ENCODE measurements around the gene TBCD.

TBCD gene

GRCh38 chr17:82791532-82791931 lies 39.7 kb downstream of the TBCD start:
- no peak for TF ChIP-seq CTCF (IDR thresholded peaks at IDR 0.05; ENCODE audit: borderline replicate concordance, control extremely low read depth, extremely low read depth, insufficient read depth, missing control alignments)
- DNase-seq (ENCODE audit: low spot score) = no peak
- in situ Hi-C loops (cut with MboI; ENCODE audit: low sequenced_read_pairs, unreplicated experiment) = no loop called here

GRCh38 chr17:82793974-82794630 lies 42.2 kb downstream of the TBCD start:
- no peak for DNase-seq (ENCODE audit: low spot score)
- TF ChIP-seq CTCF (IDR thresholded peaks at IDR 0.05; ENCODE audit: borderline replicate concordance, control extremely low read depth, extremely low read depth, insufficient read depth, missing control alignments) = no peak
- in situ Hi-C loops (cut with MboI; ENCODE audit: low sequenced_read_pairs, unreplicated experiment) = no loop called here

GRCh38 chr17:82794781-82795482 lies 43.1 kb downstream of the TBCD start:
- in situ Hi-C loops (cut with MboI; ENCODE audit: low sequenced_read_pairs, unreplicated experiment) = no loop called here
- no peak for DNase-seq (ENCODE audit: low spot score)
- no peak for TF ChIP-seq CTCF (IDR thresholded peaks at IDR 0.05; ENCODE audit: borderline replicate concordance, control extremely low read depth, extremely low read depth, insufficient read depth, missing control alignments)

GRCh38 chr17:82795615-82796014 lies 43.8 kb downstream of the TBCD start:
- TF ChIP-seq CTCF (IDR thresholded peaks at IDR 0.05; ENCODE audit: borderline replicate concordance, control extremely low read depth, extremely low read depth, insufficient read depth, missing control alignments) = no peak
- in situ Hi-C loops (cut with MboI; ENCODE audit: low sequenced_read_pairs, unreplicated experiment) = no loop called here
- no peak for DNase-seq (ENCODE audit: low spot score)

GRCh38 chr17:82797061-82797460 lies 45.2 kb downstream of the TBCD start:
- TF ChIP-seq CTCF (IDR thresholded peaks at IDR 0.05; ENCODE audit: borderline replicate concordance, control extremely low read depth, extremely low read depth, insufficient read depth, missing control alignments) = no peak
- DNase-seq (ENCODE audit: low spot score) = no peak
- in situ Hi-C loops (cut with MboI; ENCODE audit: low sequenced_read_pairs, unreplicated experiment) = no loop called here

- in situ Hi-C loops (cut with MboI; ENCODE audit: low sequenced_read_pairs, unreplicated experiment) = no loop called here
- DNase-seq (ENCODE audit: low spot score) = no peak
- TF ChIP-seq CTCF (IDR thresholded peaks at IDR 0.05; ENCODE audit: borderline replicate concordance, control extremely low read depth, extremely low read depth, insufficient read depth, missing control alignments) = no peak
These were observed 46.9 kb downstream of the TBCD start for GRCh38 chr17:82798752-82799151.

Data from GM13976 (cell line).